HL-60 (cell line): Measurements from ENCODE around the gene KIF3C.

Experiments used
- POLR2AphosphoS5 ChIP-seq: IDR thresholded peaks from 2 replicates; pipeline ENCODE4 v1.6.1; 2012; ENCODE audit warnings: low read depth
- TF ChIP-seq, protein P1 (sequence below): IDR thresholded peaks from one replicate; pipeline ENCODE4 v1.5.1; 2011; ENCODE audit warnings: low read length, control low read depth, inconsistent platforms; ENCODE audit not compliant: insufficient read depth
- TF ChIP-seq, protein P2 (sequence below): IDR thresholded peaks from 2 replicates; pipeline ENCODE4 v1.6.1; 2012; ENCODE audit warnings: low read depth; ENCODE audit not compliant: insufficient replicate concordance

DNA sequence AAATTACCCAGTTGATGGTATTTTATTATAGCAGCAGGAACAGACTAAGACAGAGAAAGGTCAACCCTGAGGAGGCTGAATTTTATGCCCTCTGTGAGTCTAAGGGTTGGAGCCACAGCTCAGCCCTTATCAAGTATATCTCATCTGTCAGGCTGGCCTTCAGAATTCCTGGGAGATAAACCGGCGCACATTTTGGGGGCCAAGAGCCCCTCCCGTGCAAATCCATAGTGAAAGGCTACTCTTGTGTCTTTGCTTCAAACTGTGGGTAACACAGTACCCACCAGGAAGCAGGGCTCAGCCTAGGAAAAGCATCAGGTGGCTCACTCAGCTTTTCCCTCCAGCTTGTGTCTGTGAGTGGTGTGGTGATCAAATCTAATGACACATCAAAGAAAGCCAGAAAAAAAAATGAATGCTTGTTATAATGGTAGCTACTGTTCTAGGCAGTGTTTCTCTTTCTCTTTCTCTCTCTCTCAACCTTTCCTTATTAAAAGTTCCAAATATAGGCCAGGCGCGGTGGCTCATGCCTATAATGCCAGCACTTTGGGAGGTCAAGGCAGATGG lies 79.0 kb downstream of the KIF3C start:
- TF ChIP-seq, protein P1, sequence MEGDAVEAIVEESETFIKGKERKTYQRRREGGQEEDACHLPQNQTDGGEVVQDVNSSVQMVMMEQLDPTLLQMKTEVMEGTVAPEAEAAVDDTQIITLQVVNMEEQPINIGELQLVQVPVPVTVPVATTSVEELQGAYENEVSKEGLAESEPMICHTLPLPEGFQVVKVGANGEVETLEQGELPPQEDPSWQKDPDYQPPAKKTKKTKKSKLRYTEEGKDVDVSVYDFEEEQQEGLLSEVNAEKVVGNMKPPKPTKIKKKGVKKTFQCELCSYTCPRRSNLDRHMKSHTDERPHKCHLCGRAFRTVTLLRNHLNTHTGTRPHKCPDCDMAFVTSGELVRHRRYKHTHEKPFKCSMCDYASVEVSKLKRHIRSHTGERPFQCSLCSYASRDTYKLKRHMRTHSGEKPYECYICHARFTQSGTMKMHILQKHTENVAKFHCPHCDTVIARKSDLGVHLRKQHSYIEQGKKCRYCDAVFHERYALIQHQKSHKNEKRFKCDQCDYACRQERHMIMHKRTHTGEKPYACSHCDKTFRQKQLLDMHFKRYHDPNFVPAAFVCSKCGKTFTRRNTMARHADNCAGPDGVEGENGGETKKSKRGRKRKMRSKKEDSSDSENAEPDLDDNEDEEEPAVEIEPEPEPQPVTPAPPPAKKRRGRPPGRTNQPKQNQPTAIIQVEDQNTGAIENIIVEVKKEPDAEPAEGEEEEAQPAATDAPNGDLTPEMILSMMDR = no peak
- no peak for TF ChIP-seq POLR2AphosphoS5
- TF ChIP-seq, protein P2, sequence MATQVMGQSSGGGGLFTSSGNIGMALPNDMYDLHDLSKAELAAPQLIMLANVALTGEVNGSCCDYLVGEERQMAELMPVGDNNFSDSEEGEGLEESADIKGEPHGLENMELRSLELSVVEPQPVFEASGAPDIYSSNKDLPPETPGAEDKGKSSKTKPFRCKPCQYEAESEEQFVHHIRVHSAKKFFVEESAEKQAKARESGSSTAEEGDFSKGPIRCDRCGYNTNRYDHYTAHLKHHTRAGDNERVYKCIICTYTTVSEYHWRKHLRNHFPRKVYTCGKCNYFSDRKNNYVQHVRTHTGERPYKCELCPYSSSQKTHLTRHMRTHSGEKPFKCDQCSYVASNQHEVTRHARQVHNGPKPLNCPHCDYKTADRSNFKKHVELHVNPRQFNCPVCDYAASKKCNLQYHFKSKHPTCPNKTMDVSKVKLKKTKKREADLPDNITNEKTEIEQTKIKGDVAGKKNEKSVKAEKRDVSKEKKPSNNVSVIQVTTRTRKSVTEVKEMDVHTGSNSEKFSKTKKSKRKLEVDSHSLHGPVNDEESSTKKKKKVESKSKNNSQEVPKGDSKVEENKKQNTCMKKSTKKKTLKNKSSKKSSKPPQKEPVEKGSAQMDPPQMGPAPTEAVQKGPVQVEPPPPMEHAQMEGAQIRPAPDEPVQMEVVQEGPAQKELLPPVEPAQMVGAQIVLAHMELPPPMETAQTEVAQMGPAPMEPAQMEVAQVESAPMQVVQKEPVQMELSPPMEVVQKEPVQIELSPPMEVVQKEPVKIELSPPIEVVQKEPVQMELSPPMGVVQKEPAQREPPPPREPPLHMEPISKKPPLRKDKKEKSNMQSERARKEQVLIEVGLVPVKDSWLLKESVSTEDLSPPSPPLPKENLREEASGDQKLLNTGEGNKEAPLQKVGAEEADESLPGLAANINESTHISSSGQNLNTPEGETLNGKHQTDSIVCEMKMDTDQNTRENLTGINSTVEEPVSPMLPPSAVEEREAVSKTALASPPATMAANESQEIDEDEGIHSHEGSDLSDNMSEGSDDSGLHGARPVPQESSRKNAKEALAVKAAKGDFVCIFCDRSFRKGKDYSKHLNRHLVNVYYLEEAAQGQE = no peak
